WERI-Rb-1 (cell line): ENCODE results near the gene AHR.
"Not testable (repeated sequence)": the region's sequence is repeated elsewhere in the genome, so short reads cannot be mapped to it uniquely, and the experiment has no call there.

Experiments
- DNase-seq: peaks from one replicate; pipeline ENCODE4 v3.0.0-alpha.2; 2020
- H3K27ac ChIP-seq: fragments of 250-450 bp; sonication (Bioruptor Pico); 2 replicates; pipeline ENCODE4 v1.5.1; 2020; ENCODE audit warnings: mild to moderate bottlenecking, moderate library complexity
- H3K27me3 ChIP-seq: fragments of 250-450 bp; sonication (Bioruptor Pico); 2 replicates; pipeline ENCODE4 v1.5.1; 2021; ENCODE audit warnings: mild to moderate bottlenecking, low read depth, moderate library complexity; ENCODE audit not compliant: insufficient read depth, severe bottlenecking
- H3K36me3 ChIP-seq: fragments of 250-450 bp; sonication (Bioruptor Pico); 2 replicates; pipeline ENCODE4 v1.5.1; 2020; ENCODE audit warnings: mild to moderate bottlenecking, moderate library complexity
- H3K4me3 ChIP-seq: 2 replicates; pipeline ENCODE4 v1.5.1; 2011; ENCODE audit warnings: low read depth, mild to moderate bottlenecking, control low read depth, low read length
- H3K9me3 ChIP-seq: fragments of 250-450 bp; sonication (Bioruptor Pico); 2 replicates; pipeline ENCODE4 v1.5.1; 2021; ENCODE audit warnings: mild to moderate bottlenecking, moderate library complexity; ENCODE audit not compliant: severe bottlenecking
- CTCF ChIP-seq: IDR thresholded peaks from 2 replicates; pipeline ENCODE4 v1.5.1; 2011; ENCODE audit warnings: low read depth, mild to moderate bottlenecking, control low read depth, inconsistent platforms, low read length

Gene AHR

GRCh38 chr7:17371671-17372524 is 73.4 kb downstream of the AHR start:
- no peak for TF ChIP-seq CTCF
- H3K9me3 ChIP-seq: no peaks in the 10 kb centered on the region
- no peak overlapping the region for H3K27ac ChIP-seq
- DNase-seq: peak; percentile 55
- no peaks in the 10 kb centered on the region for H3K27me3 ChIP-seq
- no peaks in the 10 kb centered on the region for H3K36me3 ChIP-seq
- H3K4me3 ChIP-seq: no peak overlapping the region

- Histone ChIP-seq H3K36me3 (no peaks in the 10 kb centered on the region), H3K27ac (no peak overlapping the region), H3K27me3 (no peaks in the 10 kb centered on the region), H3K9me3 (no peaks in the 10 kb centered on the region), H3K4me3 (no peak overlapping the region)
- no peak for DNase-seq
- TF ChIP-seq CTCF: no peak
Observed at GRCh38 chr7:17374157-17374556, 75.7 kb downstream of the AHR start.

GRCh38 chr7:17374654-17375053 is 76.2 kb downstream of the AHR start:
- no peak overlapping the region for H3K4me3 ChIP-seq
- TF ChIP-seq CTCF: no peak
- no peaks in the 10 kb centered on the region for H3K36me3 ChIP-seq
- H3K27me3 ChIP-seq: no peaks in the 10 kb centered on the region
- no peak overlapping the region for H3K27ac ChIP-seq
- DNase-seq: no peak
- H3K9me3 ChIP-seq: no peaks in the 10 kb centered on the region

- Histone ChIP-seq H3K9me3 (no peaks in the 10 kb centered on the region), H3K27me3 (no peaks in the 10 kb centered on the region), H3K4me3 (no peak overlapping the region), H3K27ac (no peak overlapping the region), H3K36me3 (no peaks in the 10 kb centered on the region)
- no peak for TF ChIP-seq CTCF
- DNase-seq: no peak
Observed at GRCh38 chr7:17376595-17376994, 78.1 kb downstream of the AHR start.

- TF ChIP-seq CTCF: no peak
- Histone ChIP-seq H3K36me3 (no peaks in the 10 kb centered on the region), H3K9me3 (no peaks in the 10 kb centered on the region), H3K27ac (no peak overlapping the region), H3K4me3 (no peak overlapping the region), H3K27me3 (no peaks in the 10 kb centered on the region)
- DNase-seq: no peak
Observed at GRCh38 chr7:17380736-17381662, 82.5 kb downstream of the AHR start.

- not testable (repeated sequence) for H3K27ac ChIP-seq, H3K9me3 ChIP-seq, H3K4me3 ChIP-seq, DNase-seq, H3K36me3 ChIP-seq, H3K27me3 ChIP-seq
Observed at GRCh38 chr7:17382408-17383354, 84.2 kb downstream of the AHR start.
